HAP-1 (cell line): ENCODE results near the gene UQCC2.

Experiments used
- DNase-seq, 2 experiments: peaks; one replicate each; pipeline ENCODE4 v3.0.0-alpha.2; 2016 to 2020; ENCODE audit warnings: low spot score in 2 of 2
- H3K27me3 ChIP-seq: fragments of 250-450 bp; sonication (Bioruptor Pico); 2 replicates; pipeline ENCODE4 v1.5.1; 2020; ENCODE audit warnings: low read depth, mild to moderate bottlenecking, moderate library complexity
- H3K36me3 ChIP-seq: fragments of 250-450 bp; sonication (Bioruptor Pico); replicated peaks from 2 replicates; pipeline ENCODE4 v1.5.1; 2020; ENCODE audit warnings: mild to moderate bottlenecking
- H3K4me1 ChIP-seq: fragments of 250-450 bp; sonication (Bioruptor Pico); 2 replicates; pipeline ENCODE4 v1.5.1; 2020; ENCODE audit warnings: mild to moderate bottlenecking
- H3K4me3 ChIP-seq: fragments of 250-450 bp; sonication (Bioruptor Pico); 2 replicates; pipeline ENCODE4 v1.5.1; 2020; ENCODE audit warnings: mild to moderate bottlenecking, moderate library complexity
- H3K9me3 ChIP-seq: fragments of 250-450 bp; sonication (Bioruptor Pico); 2 replicates; pipeline ENCODE4 v1.5.1; 2020; ENCODE audit warnings: mild to moderate bottlenecking, moderate library complexity
- in situ Hi-C: fragments of 300-500 bp; cut with MboI; formaldehyde crosslinking; loops from 3 replicates; pipeline ENCODE4 v1.14.3; 2020; ENCODE audit warnings: low sequenced_read_pairs, inconsistent platforms, mixed read lengths

Gene UQCC2

GRCh38 chr6:33714385-33715040 is 3.0 kb upstream of the UQCC2 start:
- Histone ChIP-seq H3K27me3 (no peaks in the 10 kb centered on the region), H3K4me3 (no peak overlapping the region), H3K36me3 (peaks cover 12% of the 10 kb centered on the region), H3K4me1 (peaks cover 15% of the 10 kb centered on the region), H3K9me3 (no peaks in the 10 kb centered on the region; the same call in 1 of the 2 replicates)
- no peak for DNase-seq
- in situ Hi-C loops = no loop called here

GRCh38 chr6:33713786-33714185 is 2.3 kb upstream of the UQCC2 start:
- no peaks in the 10 kb centered on the region; the same call in 1 of the 2 replicates for H3K9me3 ChIP-seq
- peaks cover 15% of the 10 kb centered on the region for H3K4me1 ChIP-seq
- no peak overlapping the region for H3K4me3 ChIP-seq
- H3K36me3 ChIP-seq = peaks cover 20% of the 10 kb centered on the region
- no peaks in the 10 kb centered on the region for H3K27me3 ChIP-seq
- in situ Hi-C loops = no loop called here
- DNase-seq = no peak

GRCh38 chr6:33712914-33713313 is 1.4 kb upstream of the UQCC2 start:
- in situ Hi-C loops = no loop called here
- no peak for DNase-seq

GRCh38 chr6:33710296-33711121 is 991 bp downstream of the UQCC2 start:
- Histone ChIP-seq H3K27me3 (no peaks in the 10 kb centered on the region), H3K9me3 (no peaks in the 10 kb centered on the region; the same call in 1 of the 2 replicates), H3K36me3 (peaks cover 31% of the 10 kb centered on the region), H3K4me1 (peaks cover 21% of the 10 kb centered on the region), H3K4me3 (peak overlapping the region; percentile 98)
- in situ Hi-C loops = no loop called here
- no peak for DNase-seq

More at GRCh38 chr6:33712914-33713313, 1.4 kb upstream of the UQCC2 start:
- Histone ChIP-seq H3K36me3 (peaks cover 28% of the 10 kb centered on the region), H3K4me1 (peaks cover 15% of the 10 kb centered on the region), H3K27me3 (no peaks in the 10 kb centered on the region), H3K4me3 (no peak overlapping the region), H3K9me3 (no peaks in the 10 kb centered on the region; the same call in 1 of the 2 replicates)

GRCh38 chr6:33709605-33710295 is 1.8 kb downstream of the UQCC2 start:
- Histone ChIP-seq H3K36me3 (peaks cover 31% of the 10 kb centered on the region), H3K27me3 (no peaks in the 10 kb centered on the region), H3K4me3 (no peak overlapping the region), H3K9me3 (no peaks in the 10 kb centered on the region; the same call in 1 of the 2 replicates), H3K4me1 (peaks cover 21% of the 10 kb centered on the region)
- DNase-seq = no peak
- in situ Hi-C loops = no loop called here

- Histone ChIP-seq H3K36me3 (peaks cover 31% of the 10 kb centered on the region), H3K9me3 (no peaks in the 10 kb centered on the region; the same call in 1 of the 2 replicates), H3K4me1 (peaks cover 21% of the 10 kb centered on the region), H3K27me3 (no peaks in the 10 kb centered on the region), H3K4me3 (no peak overlapping the region)
- in situ Hi-C loops = no loop called here
- no peak for DNase-seq
These were observed 2.8 kb downstream of the UQCC2 start for GRCh38 chr6:33708516-33709204.

- peaks cover 33% of the 10 kb centered on the region for H3K36me3 ChIP-seq
- no peaks in the 10 kb centered on the region; the same call in 1 of the 2 replicates for H3K9me3 ChIP-seq
- DNase-seq = no peak
- H3K4me3 ChIP-seq = no peak overlapping the region
- H3K4me1 ChIP-seq = peaks cover 21% of the 10 kb centered on the region
- H3K27me3 ChIP-seq = no peaks in the 10 kb centered on the region
- in situ Hi-C loops = no loop called here
These were observed 3.7 kb downstream of the UQCC2 start for GRCh38 chr6:33707771-33708170.

GRCh38 chr6:33705955-33706725 is 5.4 kb downstream of the UQCC2 start:
- H3K4me1 ChIP-seq = peaks cover 15% of the 10 kb centered on the region
- H3K36me3 ChIP-seq = peaks cover 39% of the 10 kb centered on the region
- H3K9me3 ChIP-seq = no peaks in the 10 kb centered on the region
- peak in 1 of 2 experiments; percentile 27 for DNase-seq
- no peaks in the 10 kb centered on the region for H3K27me3 ChIP-seq
- in situ Hi-C loops = no loop called here
- no peak overlapping the region for H3K4me3 ChIP-seq

- in situ Hi-C loops = no loop called here
- H3K9me3 ChIP-seq = no peaks in the 10 kb centered on the region
- H3K27me3 ChIP-seq = no peaks in the 10 kb centered on the region
- DNase-seq = no peak
- no peak overlapping the region for H3K4me3 ChIP-seq
- H3K4me1 ChIP-seq = peaks cover 8% of the 10 kb centered on the region
- H3K36me3 ChIP-seq = peaks cover 41% of the 10 kb centered on the region
These were observed 6.1 kb downstream of the UQCC2 start for GRCh38 chr6:33705268-33705885.

- Histone ChIP-seq H3K4me3 (no peak overlapping the region), H3K9me3 (no peaks in the 10 kb centered on the region), H3K4me1 (peaks cover 6% of the 10 kb centered on the region; the same call in 1 of the 2 replicates), H3K36me3 (peaks cover 43% of the 10 kb centered on the region), H3K27me3 (no peaks in the 10 kb centered on the region)
- no peak for DNase-seq
- in situ Hi-C loops = loop anchor here (5.0 kb wide), 1 partner anchor 117 kb away; no protein-coding TSS in a partner anchor
These were observed 7.1 kb downstream of the UQCC2 start for GRCh38 chr6:33704215-33705066.

GRCh38 chr6:33702345-33702977 is 9.0 kb downstream of the UQCC2 start:
- Histone ChIP-seq H3K27me3 (no peaks in the 10 kb centered on the region), H3K4me1 (0 out of 2 replicates have a peak, but pooled peaks cover 3% of the 10 kb centered on the region), H3K9me3 (no peaks in the 10 kb centered on the region), H3K36me3 (peaks cover 43% of the 10 kb centered on the region), H3K4me3 (no peak overlapping the region)
- in situ Hi-C loops = loop anchor here (5.0 kb wide), 1 partner anchor 115 kb away; no protein-coding TSS in a partner anchor
- DNase-seq = no peak
